Measurements from ENCODE around the gene ZNF202. TPM values are rescaled to one million over a fixed set of nuclear protein-coding genes. Genes with fewer than 3 reads are reported as not detected.

The ZNF202 gene
- total RNA-seq, 1 donor from 2014 or later = 9.1 TPM

- Histone ChIP-seq H3K27me3 (no peaks in the 10 kb centered on the region), H3K27ac (no peak overlapping the region), H3K36me3 (no peaks in the 10 kb centered on the region), H3K4me3 (no peak overlapping the region), H3K9me3 (no peaks in the 10 kb centered on the region), H3K4me1 (no peaks in the 10 kb centered on the region)
- no peak for DNase-seq (ENCODE audit: extremely low spot score in 2 of 2)
- intact Hi-C loops (cut with DNase I) = no loop called here
- no peak for TF ChIP-seq POLR2AphosphoS5 (IDR thresholded peaks at IDR 0.05; ENCODE audit: insufficient read depth in 1 of 2, low read depth in 1 of 2)
- no peak for TF ChIP-seq POLR2A (IDR thresholded peaks at IDR 0.05)
- TF ChIP-seq CTCF (IDR thresholded peaks at IDR 0.05) = peak in 2 of 3 experiments; percentile 34 to 38
Observed at GRCh38 chr11:123707606-123708205, 33.8 kb downstream of the ZNF202 start.

GRCh38 chr11:123707206-123707605 lies 34.3 kb downstream of the ZNF202 start:
- no peak for DNase-seq (ENCODE audit: extremely low spot score in 2 of 2)
- intact Hi-C loops (cut with DNase I) = no loop called here
- Histone ChIP-seq H3K36me3 (no peaks in the 10 kb centered on the region), H3K27me3 (no peaks in the 10 kb centered on the region), H3K4me1 (no peaks in the 10 kb centered on the region), H3K27ac (no peak overlapping the region), H3K9me3 (no peaks in the 10 kb centered on the region), H3K4me3 (no peak overlapping the region)
- TF ChIP-seq CTCF (IDR thresholded peaks at IDR 0.05) (no peak), POLR2AphosphoS5 (IDR thresholded peaks at IDR 0.05; ENCODE audit: insufficient read depth in 1 of 2, low read depth in 1 of 2) (no peak), POLR2A (IDR thresholded peaks at IDR 0.05) (no peak)

DNA sequence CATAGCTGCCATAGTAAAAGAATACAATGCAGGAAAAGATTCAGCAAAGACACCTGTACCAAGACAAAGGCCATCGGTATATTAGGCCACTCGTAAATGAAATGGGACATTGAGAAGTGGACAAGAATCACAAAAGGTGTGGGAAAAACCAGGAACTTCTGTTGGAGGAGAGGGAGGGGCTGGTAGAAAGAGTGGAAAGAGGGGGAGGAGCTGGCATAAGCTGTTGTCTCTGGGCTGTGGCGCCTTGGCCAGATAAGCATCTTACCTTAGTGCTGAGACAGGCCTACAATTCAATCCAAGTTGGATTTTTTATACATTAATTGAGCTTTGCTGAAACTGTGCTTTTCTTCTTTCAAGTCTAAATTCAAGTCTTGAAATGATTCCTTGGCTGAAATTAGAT lies 37.1 kb downstream of the ZNF202 start:
- Histone ChIP-seq H3K4me3 (no peak overlapping the region), H3K27me3 (no peaks in the 10 kb centered on the region), H3K4me1 (no peaks in the 10 kb centered on the region), H3K27ac (no peak overlapping the region), H3K36me3 (no peaks in the 10 kb centered on the region), H3K9me3 (no peaks in the 10 kb centered on the region)
- no peak for DNase-seq (ENCODE audit: extremely low spot score in 2 of 2)
- no peak for TF ChIP-seq CTCF (IDR thresholded peaks at IDR 0.05)
- no peak for TF ChIP-seq POLR2A (IDR thresholded peaks at IDR 0.05)
- TF ChIP-seq POLR2AphosphoS5 (IDR thresholded peaks at IDR 0.05; ENCODE audit: insufficient read depth in 1 of 2, low read depth in 1 of 2) = no peak
- intact Hi-C loops (cut with DNase I) = no loop called here

DNA sequence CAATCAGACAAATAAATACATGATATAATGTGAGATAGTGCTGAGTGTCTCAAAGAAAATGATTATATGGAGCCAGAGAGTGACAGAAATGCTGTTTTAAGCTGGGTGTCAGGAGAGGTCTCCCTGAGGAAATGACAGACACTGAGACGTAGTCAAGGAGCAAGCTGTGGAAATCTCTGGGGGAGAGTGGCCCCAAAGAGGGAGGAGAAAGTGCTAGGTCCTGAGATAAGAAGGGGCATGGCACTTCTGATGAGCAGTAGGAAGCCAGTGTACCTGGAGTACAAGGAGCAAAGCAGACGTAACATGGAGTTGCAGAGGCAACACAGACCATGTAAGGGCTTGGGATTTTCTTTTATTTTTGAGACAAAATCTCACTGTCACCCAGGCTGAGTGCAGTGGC lies 38.8 kb downstream of the ZNF202 start:
- Histone ChIP-seq H3K4me1 (no peaks in the 10 kb centered on the region), H3K4me3 (no peak overlapping the region), H3K9me3 (no peaks in the 10 kb centered on the region), H3K27ac (no peak overlapping the region), H3K27me3 (no peaks in the 10 kb centered on the region), H3K36me3 (no peaks in the 10 kb centered on the region)
- no peak for DNase-seq (ENCODE audit: extremely low spot score in 2 of 2)
- TF ChIP-seq POLR2A (IDR thresholded peaks at IDR 0.05) (no peak), CTCF (IDR thresholded peaks at IDR 0.05) (no peak), POLR2AphosphoS5 (IDR thresholded peaks at IDR 0.05; ENCODE audit: insufficient read depth in 1 of 2, low read depth in 1 of 2) (no peak)
- intact Hi-C loops (cut with DNase I) = no loop called here

DNA sequence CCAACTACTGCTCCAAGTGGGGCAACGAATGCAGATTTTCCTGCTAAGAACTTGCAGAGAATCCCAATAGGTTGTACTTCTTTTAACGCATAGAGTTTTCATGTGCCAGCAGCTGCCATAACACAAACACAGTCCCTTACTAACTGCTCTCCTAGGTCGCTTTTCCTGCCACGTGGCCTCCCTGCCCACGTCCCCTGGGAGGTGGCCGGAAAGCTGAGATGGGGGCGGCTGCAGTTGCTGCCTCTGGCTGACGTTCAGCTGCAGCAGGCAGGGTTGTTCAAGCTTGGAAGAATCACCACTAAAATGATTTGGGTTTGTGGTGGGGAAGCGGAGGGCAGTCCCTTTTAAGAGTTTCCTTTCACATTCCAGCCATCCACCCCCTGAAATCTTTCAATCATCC lies 39.3 kb downstream of the ZNF202 start:
- Histone ChIP-seq H3K9me3 (no peaks in the 10 kb centered on the region), H3K36me3 (no peaks in the 10 kb centered on the region), H3K4me3 (no peak overlapping the region), H3K4me1 (no peaks in the 10 kb centered on the region), H3K27me3 (no peaks in the 10 kb centered on the region), H3K27ac (no peak overlapping the region)
- DNase-seq (ENCODE audit: extremely low spot score in 2 of 2) = no peak
- TF ChIP-seq POLR2A (IDR thresholded peaks at IDR 0.05) (no peak), POLR2AphosphoS5 (IDR thresholded peaks at IDR 0.05; ENCODE audit: insufficient read depth in 1 of 2, low read depth in 1 of 2) (no peak), CTCF (IDR thresholded peaks at IDR 0.05) (no peak)
- intact Hi-C loops (cut with DNase I) = no loop called here

Data from vagina (tissue), 2 donors.